ENCODE measurements around the gene CPVL. TPM values are rescaled to one million over a fixed set of nuclear protein-coding genes. Genes with fewer than 3 reads are reported as not detected.
A peak's percentile ranks its signal among the peaks of the same experiment; 100 is the strongest.

Gene CPVL
- total RNA-seq, 4 donors from 2014 or later: 3.1 to 17.5 (median 11.5) TPM

DNA sequence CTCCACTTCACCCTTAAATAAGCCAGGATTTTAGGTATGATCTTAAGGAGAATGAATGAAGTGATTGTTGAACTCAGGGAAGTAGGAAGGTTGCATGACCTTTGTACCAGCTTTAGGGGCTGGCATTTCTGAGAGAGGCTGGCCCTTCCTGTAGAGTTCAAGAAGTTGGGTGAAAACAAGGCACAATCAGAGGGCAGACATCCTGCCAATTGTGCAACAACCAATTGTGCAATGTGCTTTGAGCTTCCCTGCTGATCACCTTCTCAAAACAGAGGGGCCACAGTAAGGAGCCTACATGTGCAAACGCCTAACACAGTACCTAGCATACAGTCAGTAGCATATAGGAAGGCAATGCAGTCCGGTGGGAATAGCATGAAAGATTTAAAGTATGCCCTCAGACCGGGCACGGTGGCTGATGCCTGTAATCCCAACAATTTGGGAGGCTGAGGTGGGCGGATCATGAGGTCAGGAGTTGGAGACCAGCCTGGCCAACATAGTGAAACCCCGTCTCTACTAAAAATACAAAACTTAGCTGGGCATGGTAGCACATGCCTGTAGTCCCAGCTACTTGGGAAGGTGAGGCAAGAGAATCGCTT is 5.4 kb downstream of the CPVL start:
- H3K4me3 ChIP-seq: no peak overlapping the region
- TF ChIP-seq EP300 (IDR thresholded peaks at IDR 0.05) (peak in 1 of 2 donors; percentile 67), POLR2A (IDR thresholded peaks at IDR 0.05) (no peak)
- TF ChIP-seq, protein P1, sequence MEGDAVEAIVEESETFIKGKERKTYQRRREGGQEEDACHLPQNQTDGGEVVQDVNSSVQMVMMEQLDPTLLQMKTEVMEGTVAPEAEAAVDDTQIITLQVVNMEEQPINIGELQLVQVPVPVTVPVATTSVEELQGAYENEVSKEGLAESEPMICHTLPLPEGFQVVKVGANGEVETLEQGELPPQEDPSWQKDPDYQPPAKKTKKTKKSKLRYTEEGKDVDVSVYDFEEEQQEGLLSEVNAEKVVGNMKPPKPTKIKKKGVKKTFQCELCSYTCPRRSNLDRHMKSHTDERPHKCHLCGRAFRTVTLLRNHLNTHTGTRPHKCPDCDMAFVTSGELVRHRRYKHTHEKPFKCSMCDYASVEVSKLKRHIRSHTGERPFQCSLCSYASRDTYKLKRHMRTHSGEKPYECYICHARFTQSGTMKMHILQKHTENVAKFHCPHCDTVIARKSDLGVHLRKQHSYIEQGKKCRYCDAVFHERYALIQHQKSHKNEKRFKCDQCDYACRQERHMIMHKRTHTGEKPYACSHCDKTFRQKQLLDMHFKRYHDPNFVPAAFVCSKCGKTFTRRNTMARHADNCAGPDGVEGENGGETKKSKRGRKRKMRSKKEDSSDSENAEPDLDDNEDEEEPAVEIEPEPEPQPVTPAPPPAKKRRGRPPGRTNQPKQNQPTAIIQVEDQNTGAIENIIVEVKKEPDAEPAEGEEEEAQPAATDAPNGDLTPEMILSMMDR (IDR thresholded peaks at IDR 0.05): no peak
- H3K4me1 ChIP-seq: peaks cover 0 to 2% (median under 1%) of the 10 kb centered on the region in 4 donors
- peaks cover 0 to 11% of the 10 kb centered on the region in 2 donors for H3K27me3 ChIP-seq
- no peaks in the 10 kb centered on the region for H3K36me3 ChIP-seq
- peak in 1 of 2 donors; percentile 40 for DNase-seq (ENCODE audit: low spot score in 2 of 2)
- whole genome bisulfite sequencing, 2 donors: 82 to 85% methylated on average over 7 of the region's 7 CpGs
- no peak overlapping the region for H3K27ac ChIP-seq
- peaks cover 0 to 3% (median 1%) of the 10 kb centered on the region in 4 donors for H3K9me3 ChIP-seq

DNA sequence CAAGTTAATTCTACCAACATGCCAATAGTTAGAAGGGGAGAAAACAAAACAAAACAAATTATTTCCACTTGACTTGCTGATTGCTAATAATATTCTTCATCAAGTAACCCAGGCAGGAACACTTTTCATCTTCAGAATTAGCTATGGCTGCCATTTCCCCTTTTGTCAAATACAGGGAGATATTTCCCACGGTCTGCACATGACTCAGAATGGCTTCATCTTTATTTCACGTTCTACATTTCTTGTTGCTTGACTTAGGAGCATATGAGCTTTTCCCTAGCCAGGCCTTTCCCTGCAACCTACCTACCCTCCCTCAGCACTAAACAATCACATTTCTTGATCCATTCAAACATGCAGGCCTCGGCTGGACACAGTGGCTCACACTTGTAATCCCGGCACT is 6.5 kb downstream of the CPVL start:
- no peak overlapping the region for H3K27ac ChIP-seq
- no peak overlapping the region for H3K4me3 ChIP-seq
- no peaks in the 10 kb centered on the region for H3K36me3 ChIP-seq
- peaks cover 0 to 10% (median 2%) of the 10 kb centered on the region in 4 donors for H3K9me3 ChIP-seq
- DNase-seq (ENCODE audit: low spot score in 2 of 2): no peak
- H3K4me1 ChIP-seq: no peaks in the 10 kb centered on the region
- TF ChIP-seq, protein P1 (IDR thresholded peaks at IDR 0.05): no peak
- TF ChIP-seq POLR2A (IDR thresholded peaks at IDR 0.05): no peak
- TF ChIP-seq EP300 (IDR thresholded peaks at IDR 0.05): no peak
- peaks cover 0 to 4% of the 10 kb centered on the region in 2 donors for H3K27me3 ChIP-seq
- WGBS, 2 donors: 75 to 76% methylated on average over 4 of the region's 4 CpGs

DNA sequence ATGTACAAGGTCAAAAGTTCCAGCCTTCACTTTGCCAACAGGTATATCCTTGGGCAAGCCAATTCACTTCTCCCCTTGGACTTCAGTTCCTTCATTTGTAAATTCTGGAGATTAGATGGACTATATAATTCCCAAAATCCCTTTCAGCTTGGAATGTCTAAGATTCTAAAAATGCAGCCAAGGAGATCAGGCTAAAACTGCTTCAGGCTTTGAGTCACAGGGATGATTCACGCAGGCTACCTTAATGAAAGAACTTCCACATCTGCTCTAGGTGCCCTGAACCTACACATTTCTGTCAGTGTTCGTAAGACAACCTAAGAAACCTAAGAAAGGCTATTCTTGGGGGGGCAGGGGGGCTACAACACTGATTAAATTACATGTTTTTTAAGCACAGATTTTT is 7.1 kb downstream of the CPVL start:
- peaks cover 0 to 1% of the 10 kb centered on the region in 2 donors for H3K27me3 ChIP-seq
- no peak overlapping the region for H3K4me3 ChIP-seq
- H3K9me3 ChIP-seq: peaks cover 0 to 10% (median 2%) of the 10 kb centered on the region in 4 donors
- DNase-seq (ENCODE audit: low spot score in 2 of 2): no peak
- no peaks in the 10 kb centered on the region for H3K36me3 ChIP-seq
- TF ChIP-seq, protein P1 (IDR thresholded peaks at IDR 0.05): no peak
- TF ChIP-seq POLR2A (IDR thresholded peaks at IDR 0.05): no peak
- no peak for TF ChIP-seq EP300 (IDR thresholded peaks at IDR 0.05)
- no peak overlapping the region for H3K27ac ChIP-seq
- WGBS, 2 donors: 83 to 95% methylated on average over 2 of the region's 2 CpGs
- no peaks in the 10 kb centered on the region for H3K4me1 ChIP-seq

DNA sequence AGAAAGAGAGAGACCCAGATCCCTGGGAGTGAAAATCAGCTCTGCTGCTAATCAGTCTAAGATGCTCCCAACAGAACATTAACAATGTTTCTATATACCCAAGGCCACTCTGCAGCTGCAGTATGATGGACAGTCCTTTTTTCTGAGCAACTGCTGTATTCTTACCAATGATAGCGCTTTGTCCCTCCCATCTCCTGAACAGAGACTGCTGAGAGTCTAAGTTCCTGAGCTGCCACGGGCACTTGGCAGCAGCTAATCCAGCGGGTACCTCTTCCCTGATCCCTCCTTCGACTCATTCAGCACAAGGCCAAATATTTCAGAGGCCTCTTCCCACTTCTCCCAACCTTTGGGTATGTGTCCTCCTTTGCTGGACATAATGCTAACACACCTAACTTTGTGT is 7.7 kb downstream of the CPVL start:
- no peak overlapping the region for H3K27ac ChIP-seq
- WGBS, 2 donors: 64 to 77% methylated on average over 4 of the region's 4 CpGs
- no peak for DNase-seq (ENCODE audit: low spot score in 2 of 2)
- H3K36me3 ChIP-seq: no peaks in the 10 kb centered on the region
- no peak overlapping the region for H3K4me3 ChIP-seq
- no peak for TF ChIP-seq EP300 (IDR thresholded peaks at IDR 0.05)
- TF ChIP-seq POLR2A (IDR thresholded peaks at IDR 0.05): no peak
- TF ChIP-seq, protein P1 (IDR thresholded peaks at IDR 0.05): no peak
- H3K9me3 ChIP-seq: peaks cover 0 to 10% (median 2%) of the 10 kb centered on the region in 4 donors
- H3K4me1 ChIP-seq: no peaks in the 10 kb centered on the region
- H3K27me3 ChIP-seq: no peaks in the 10 kb centered on the region

DNA sequence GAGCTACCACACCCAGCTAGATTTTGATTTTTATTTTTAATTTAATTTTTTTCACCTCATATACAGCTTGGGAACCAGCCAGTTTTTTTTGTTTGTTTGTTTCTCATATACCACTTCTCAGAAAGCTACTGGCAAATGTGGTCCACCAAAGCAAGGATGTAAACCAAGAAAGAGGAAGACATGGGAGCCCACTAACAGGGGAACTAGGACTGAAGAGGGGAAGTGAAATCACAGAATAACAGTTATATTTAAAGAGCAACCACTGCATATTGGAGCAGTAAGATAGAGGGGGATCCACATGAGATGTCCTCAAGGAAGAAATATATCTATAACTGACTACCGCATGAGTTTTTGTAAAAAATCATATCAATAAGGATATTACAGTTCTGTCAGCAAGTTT is 10.5 kb downstream of the CPVL start:
- Histone ChIP-seq H3K36me3 (no peaks in the 10 kb centered on the region), H3K4me1 (no peaks in the 10 kb centered on the region), H3K27me3 (no peaks in the 10 kb centered on the region), H3K27ac (no peak overlapping the region), H3K4me3 (no peak overlapping the region), H3K9me3 (peaks cover 0 to 10% (median 2%) of the 10 kb centered on the region in 4 donors)
- TF ChIP-seq EP300 (IDR thresholded peaks at IDR 0.05): no peak
- TF ChIP-seq, protein P1 (IDR thresholded peaks at IDR 0.05): no peak
- TF ChIP-seq POLR2A (IDR thresholded peaks at IDR 0.05): no peak
- 89 to 90% methylated on average over 1 of the region's 1 CpG for WGBS, 2 donors
- no peak for DNase-seq (ENCODE audit: low spot score in 2 of 2)

Measured in tibial nerve (tissue), 4 donors.